Aorta (tissue), 5 donors: ENCODE data around the gene SPATA21. TPM values are rescaled to one million over a fixed set of nuclear protein-coding genes. Genes with fewer than 3 reads are reported as not detected.

Experiments used
- ATAC-seq: fragments of 200-7000 bp; cut with Tn5 transposase; one replicate; pipeline ENCODE4 v1.9.1; 2022; ENCODE audit warnings: moderate library complexity; ENCODE audit not compliant: low FRiP score
- DNase-seq, 2 donors: peaks; one replicate each; pipeline ENCODE4 v3.0.0-alpha.2; 2020
- H3K27ac ChIP-seq, 2 donors: one replicate each; pipeline ENCODE4 v1.5.1; 2013; ENCODE audit warnings: low read length in 2 of 2, mild to moderate bottlenecking in 2 of 2, moderate library complexity in 2 of 2, control low read depth in 1 of 2, inconsistent platforms in 1 of 2, low read depth in 1 of 2
- H3K27me3 ChIP-seq, 2 donors: one replicate each; pipeline ENCODE4 v1.6.1; 2013; ENCODE audit warnings: control low read depth in 1 of 2, low read length in 1 of 2, mild to moderate bottlenecking in 1 of 2, moderate library complexity in 1 of 2; ENCODE audit not compliant: insufficient read depth in 2 of 2, control insufficient read depth in 1 of 2
- H3K36me3 ChIP-seq, 2 donors: one replicate each; pipeline ENCODE4 v1.6.1; 2013; ENCODE audit warnings: control low read depth in 1 of 2, low read length in 1 of 2, mild to moderate bottlenecking in 1 of 2; ENCODE audit not compliant: insufficient read depth in 2 of 2, control insufficient read depth in 1 of 2
- H3K4me1 ChIP-seq, 2 donors: one replicate each; pipeline ENCODE4 v1.6.1; 2013; ENCODE audit warnings: low read length in 2 of 2, control low read depth in 1 of 2, mild to moderate bottlenecking in 1 of 2, moderate library complexity in 1 of 2; ENCODE audit not compliant: insufficient read depth in 2 of 2, control insufficient read depth in 1 of 2
- H3K4me3 ChIP-seq, 2 donors: one replicate each; pipeline ENCODE4 v1.5.1; 2013; ENCODE audit warnings: low read length in 2 of 2, control low read depth in 1 of 2, mild to moderate bottlenecking in 1 of 2
- H3K9me3 ChIP-seq: one replicate; pipeline ENCODE4 v1.6.1; 2013; ENCODE audit warnings: mild to moderate bottlenecking, low read length; ENCODE audit not compliant: control insufficient read depth
- WGBS, 2 donors: extraction: QIAGEN DNeasy Blood & Tissue Kit; methylation state at CpG; one replicate each; pipeline ENCODE4 v1.1.7; 2013; 5-methylcytosine and 5-hydroxymethylcytosine counted together
- intact Hi-C, 2 donors: fragments of 100-400 bp; cut with DNase I; formaldehyde crosslinking; loops; one replicate each; pipeline versions ENCODE4 v1.14.2 to v1.15.0; 2022
- polyA plus RNA-seq, 2 donors: library from polyadenylated mRNA; stranded (reverse); fragments of 200-250 nt; gene quantifications; one replicate each; pipeline ENCODE4 v1.2.3, GENCODE V29; 2013
- total RNA-seq, 2 donors: library from RNA; stranded (reverse); fragmentation: NEBNext Ultra II Directional; extraction: Animal tissue kit (Norgen Biotek cat#: 25700); gene quantifications; one replicate each; pipeline ENCODE4 v1.2.1, GENCODE V29; 2021
- donor health status: healthy with polysubstance abuse.
- donor health status: Bipolar disorder and iron deficiency.
- donor health status: DM: no; HTN: no; CAD: no.
- donor health status: DM: no; HTN: no; CAD: no.
- donor health status: DM: yes; HTN: yes; CAD: no.

The SPATA21 gene
- total and polyA plus RNA-seq, 4 donors = 0.33 to 0.38 TPM; not detected in 2

DNA sequence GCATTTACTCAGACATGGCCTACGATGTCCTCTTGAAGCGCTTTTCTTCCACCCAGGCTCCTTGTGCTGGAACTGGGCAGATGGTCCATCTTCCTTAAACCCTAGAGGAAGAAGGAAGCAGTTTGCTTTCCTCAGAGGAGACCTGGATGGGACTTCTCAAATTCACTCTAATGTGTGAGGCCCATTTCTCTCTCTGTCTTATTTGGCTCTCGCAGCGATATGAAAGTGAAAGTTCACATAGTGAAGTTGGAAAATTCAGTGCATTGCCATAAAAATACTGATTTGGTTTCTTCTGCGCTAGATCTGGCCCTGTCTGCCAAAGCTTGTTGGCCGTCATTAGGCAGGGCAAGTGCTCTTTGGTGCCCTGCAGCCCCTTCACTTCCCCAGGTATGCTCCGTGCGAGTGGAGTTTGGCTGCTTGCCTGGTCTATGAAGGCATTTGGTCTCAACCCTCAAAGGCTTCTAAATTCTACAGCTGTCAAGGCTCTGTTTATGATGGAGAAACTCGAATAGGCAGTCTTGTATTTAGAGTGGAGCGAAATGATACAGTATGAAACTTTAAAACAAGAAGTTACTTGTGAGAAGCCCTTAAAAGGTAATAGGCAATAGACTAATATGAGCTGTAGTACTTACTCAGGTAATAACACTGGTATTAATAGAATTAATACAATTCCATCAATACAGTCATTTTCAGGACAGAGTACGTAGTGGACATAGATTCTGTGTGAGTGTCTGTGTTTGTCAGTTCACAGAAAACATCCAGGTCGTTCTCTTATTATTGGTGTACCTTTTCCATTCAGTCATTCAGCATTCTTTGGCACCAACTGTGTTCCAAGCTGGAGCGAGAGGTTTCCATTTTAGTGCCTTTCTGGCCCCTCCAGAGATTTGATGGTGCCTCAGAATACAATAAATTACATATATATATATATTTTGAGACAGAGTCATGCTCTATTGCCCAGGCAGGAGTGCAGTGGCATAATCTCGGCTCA, 49.7 kb downstream of the SPATA21 start:
- H3K4me3 ChIP-seq = peak overlapping the region in 1 of 2 donors; percentile 74
- H3K27me3 ChIP-seq = no peaks in the 10 kb centered on the region
- peak overlapping the region; percentile 23 to 97 for H3K27ac ChIP-seq
- WGBS, 2 donors = 12 to 13% methylated on average over 14 of the region's 14 CpGs
- no peaks in the 10 kb centered on the region for H3K36me3 ChIP-seq
- peaks cover 13 to 16% of the 10 kb centered on the region in 2 donors for H3K4me1 ChIP-seq
- intact Hi-C loops = no loop called here
- DNase-seq = no peak
- peak; percentile 56 for ATAC-seq
- no peaks in the 10 kb centered on the region for H3K9me3 ChIP-seq

DNA sequence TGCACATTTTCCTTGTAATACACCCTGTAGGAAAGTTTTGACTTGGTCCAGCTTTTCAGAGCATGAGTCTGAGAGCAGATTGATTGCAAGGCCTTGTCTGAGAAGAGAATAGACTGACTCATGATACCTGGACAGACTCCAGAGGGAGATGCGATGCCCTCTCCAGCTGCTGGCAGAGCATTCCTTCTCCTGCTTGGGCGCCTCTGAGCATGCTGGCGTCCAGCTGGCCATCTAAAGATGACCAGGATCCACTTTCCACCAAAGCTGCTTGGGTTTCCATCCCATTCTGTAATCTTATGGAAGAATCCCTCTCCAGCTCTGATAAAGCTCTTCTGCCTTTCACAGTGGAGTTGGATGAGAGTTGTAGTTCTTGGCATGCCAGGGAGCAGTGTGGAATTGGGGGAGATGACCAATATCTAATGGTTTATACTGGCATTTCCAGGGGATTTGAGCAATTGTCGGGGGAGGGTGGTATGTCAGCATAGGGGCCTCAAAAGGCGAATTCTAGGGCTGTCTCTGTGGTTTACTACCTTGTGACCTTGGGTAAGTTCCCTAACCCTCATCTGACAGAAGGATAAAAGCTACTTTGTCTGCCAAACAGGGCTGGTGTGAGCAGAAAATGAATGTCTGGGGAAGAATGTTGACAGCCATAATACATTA, 50.6 kb downstream of the SPATA21 start:
- peak overlapping the region; percentile 18 to 97 for H3K27ac ChIP-seq
- no peaks in the 10 kb centered on the region for H3K27me3 ChIP-seq
- H3K36me3 ChIP-seq = no peaks in the 10 kb centered on the region
- ATAC-seq (peak; percentile 61), DNase-seq (no peak)
- H3K4me3 ChIP-seq = no peak overlapping the region
- WGBS, 2 donors = 7 to 12% methylated on average over 5 of the region's 5 CpGs
- peaks cover 10 to 16% of the 10 kb centered on the region in 2 donors for H3K4me1 ChIP-seq
- intact Hi-C loops = no loop called here
- H3K9me3 ChIP-seq = no peaks in the 10 kb centered on the region

DNA sequence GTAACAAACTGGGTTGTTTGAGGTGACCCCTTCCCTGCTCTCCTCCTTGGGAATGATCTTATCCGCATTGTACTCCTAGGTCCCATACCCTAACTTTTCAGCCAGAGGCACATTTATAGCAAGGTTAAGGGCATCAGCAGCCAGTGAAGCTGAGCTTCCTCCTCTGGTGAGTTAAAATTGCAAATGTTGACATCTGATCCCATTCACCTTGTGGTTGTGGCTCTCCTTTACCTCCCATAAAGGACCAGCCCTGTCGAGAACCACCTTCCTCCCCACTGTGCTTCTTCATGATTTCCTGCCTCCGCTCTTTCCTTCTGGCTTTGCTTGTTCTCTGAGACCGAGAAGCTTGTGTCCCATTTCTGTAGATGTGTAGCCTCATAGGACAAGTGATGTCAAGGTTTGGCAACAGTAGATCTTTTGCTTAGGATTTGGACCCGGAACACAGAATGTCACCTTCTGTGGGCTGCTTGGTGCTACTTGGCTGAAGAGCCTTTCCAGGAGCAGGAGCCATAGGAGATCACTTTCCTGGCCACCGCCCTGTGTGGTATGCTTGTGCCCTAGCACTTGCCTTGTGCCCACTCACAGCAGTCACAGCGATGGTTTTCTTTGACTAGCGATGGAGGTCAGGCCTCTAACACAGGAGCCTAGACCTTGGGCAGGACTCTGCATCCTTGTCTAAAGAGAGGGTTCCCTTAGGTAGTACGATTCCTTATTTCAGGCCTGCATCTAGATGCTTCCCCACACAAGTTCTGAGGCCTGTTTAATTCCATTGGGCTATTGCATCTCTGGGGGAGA, 51.4 kb downstream of the SPATA21 start:
- H3K9me3 ChIP-seq = no peaks in the 10 kb centered on the region
- H3K4me3 ChIP-seq = no peak overlapping the region
- peaks cover 10 to 16% of the 10 kb centered on the region in 2 donors for H3K4me1 ChIP-seq
- WGBS, 2 donors = 74 to 76% methylated on average over 9 of the region's 9 CpGs
- DNase-seq (no peak), ATAC-seq (no peak)
- intact Hi-C loops = loop anchor here in 1 of 2 donors (2.0 kb wide), 1 partner anchor 17 kb away; no protein-coding TSS in a partner anchor
- H3K36me3 ChIP-seq = no peaks in the 10 kb centered on the region
- H3K27ac ChIP-seq = peak overlapping the region; percentile 53 to 97
- no peaks in the 10 kb centered on the region for H3K27me3 ChIP-seq

DNA sequence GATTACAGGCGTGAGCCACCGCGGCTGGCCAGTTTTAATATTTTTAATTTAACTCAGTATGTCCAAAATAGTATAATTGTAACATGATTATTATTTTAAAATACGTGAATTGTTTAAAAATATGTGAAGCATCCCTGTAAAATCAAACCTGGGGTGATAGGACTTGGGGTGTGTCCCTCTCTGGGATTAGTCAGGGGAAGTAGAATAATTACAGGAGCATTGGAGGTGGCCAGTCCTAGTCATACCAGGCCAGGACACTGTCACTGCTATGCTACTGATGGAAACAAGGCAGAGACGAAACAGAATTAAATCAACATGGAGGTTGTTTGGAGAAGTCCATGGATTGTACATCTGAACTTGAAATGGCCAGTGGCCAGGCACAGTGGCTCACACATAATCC, 53.3 kb downstream of the SPATA21 start:
- intact Hi-C loops = loop anchor here in 1 of 2 donors (2.0 kb wide), 1 partner anchor 15 kb away; no protein-coding TSS in a partner anchor
- 76 to 79% methylated on average over 5 of the region's 5 CpGs for WGBS, 2 donors
- ATAC-seq = no peak
- H3K4me3 ChIP-seq = no peak overlapping the region
- H3K4me1 ChIP-seq = peaks cover 14 to 16% of the 10 kb centered on the region in 2 donors
- H3K27me3 ChIP-seq = no peaks in the 10 kb centered on the region
- peak overlapping the region in 1 of 2 donors; percentile 29 for H3K27ac ChIP-seq
- no peak for DNase-seq
- H3K36me3 ChIP-seq = no peaks in the 10 kb centered on the region
- H3K9me3 ChIP-seq = no peaks in the 10 kb centered on the region

DNA sequence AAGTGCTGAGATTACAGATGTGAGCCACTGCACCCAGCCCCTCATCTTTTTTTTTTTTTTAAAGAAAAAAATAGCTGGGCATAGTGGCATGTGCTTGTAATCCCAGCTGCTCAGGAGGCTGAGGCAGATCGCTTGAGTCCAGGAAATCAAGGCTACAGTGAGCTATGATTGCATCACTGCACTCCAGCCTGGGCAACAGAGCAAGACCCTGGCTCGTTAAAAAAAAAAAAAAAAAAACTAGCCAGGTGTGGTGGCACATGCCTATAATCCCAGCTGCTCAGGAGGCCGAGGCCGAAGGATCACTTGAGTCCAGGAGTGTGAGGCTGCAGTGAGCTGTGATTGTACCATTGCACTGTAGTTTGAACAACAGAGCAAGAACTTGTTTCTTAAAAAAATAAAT, 56.4 kb downstream of the SPATA21 start:
- peaks cover 8 to 10% of the 10 kb centered on the region in 2 donors for H3K4me1 ChIP-seq
- DNase-seq (no peak), ATAC-seq (no peak)
- intact Hi-C loops = no loop called here
- no peaks in the 10 kb centered on the region for H3K9me3 ChIP-seq
- H3K27me3 ChIP-seq = no peaks in the 10 kb centered on the region
- H3K36me3 ChIP-seq = no peaks in the 10 kb centered on the region
- WGBS, 2 donors = 88 to 91% methylated on average over 4 of the region's 4 CpGs
- H3K4me3 ChIP-seq = no peak overlapping the region
- H3K27ac ChIP-seq = no peak overlapping the region

DNA sequence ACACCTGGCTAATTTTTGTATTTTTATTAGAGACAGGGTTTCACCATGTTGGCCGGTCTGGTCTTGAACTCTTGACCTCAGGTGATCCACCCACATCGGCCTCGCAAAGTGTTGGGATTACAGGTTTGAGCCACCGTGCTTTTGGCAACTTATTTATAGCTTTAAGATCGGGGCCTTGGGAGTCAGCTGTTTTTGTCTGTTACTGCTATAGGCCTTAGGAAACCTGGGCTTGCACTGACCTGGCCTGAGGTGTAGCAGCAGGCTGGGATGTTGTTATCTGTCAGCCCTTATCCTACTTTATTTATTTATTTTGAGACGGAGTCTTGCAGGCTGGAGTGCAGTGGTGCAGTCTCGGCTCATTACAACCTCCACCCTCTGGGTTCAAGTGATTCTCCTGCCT, 58.8 kb downstream of the SPATA21 start:
- no peak overlapping the region for H3K4me3 ChIP-seq
- H3K9me3 ChIP-seq = no peaks in the 10 kb centered on the region
- intact Hi-C loops = no loop called here
- ATAC-seq (no peak), DNase-seq (no peak)
- WGBS, 2 donors = 75 to 79% methylated on average over 7 of the region's 7 CpGs
- peaks cover 7 to 10% of the 10 kb centered on the region in 2 donors for H3K4me1 ChIP-seq
- H3K27me3 ChIP-seq = no peaks in the 10 kb centered on the region
- H3K27ac ChIP-seq = no peak overlapping the region
- no peaks in the 10 kb centered on the region for H3K36me3 ChIP-seq

DNA sequence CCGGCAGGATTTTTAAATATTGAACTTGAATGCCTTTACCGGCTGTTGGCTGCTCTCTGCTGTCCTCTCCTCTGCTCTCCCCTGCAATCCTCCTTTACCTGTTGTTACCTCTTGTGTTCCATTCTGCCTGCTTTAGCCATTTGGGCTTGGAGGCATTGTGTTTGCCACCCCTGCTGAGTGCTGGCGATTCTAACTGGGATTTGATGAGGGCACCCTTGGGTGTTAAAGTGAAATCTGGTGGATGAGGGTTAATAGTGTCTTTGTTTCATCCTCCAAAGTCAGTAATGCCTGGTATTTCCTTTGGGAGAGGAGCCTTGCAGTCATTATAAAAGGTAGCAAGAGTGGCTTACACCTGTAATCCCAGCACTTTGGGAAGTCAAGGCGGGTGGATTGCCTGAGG, 60.3 kb downstream of the SPATA21 start:
- intact Hi-C loops = no loop called here
- Histone ChIP-seq H3K36me3 (no peaks in the 10 kb centered on the region), H3K27ac (peak overlapping the region in 1 of 2 donors; percentile 67), H3K27me3 (no peaks in the 10 kb centered on the region), H3K9me3 (no peaks in the 10 kb centered on the region), H3K4me3 (no peak overlapping the region), H3K4me1 (peaks cover 12 to 17% of the 10 kb centered on the region in 2 donors)
- WGBS, 2 donors = 75 to 79% methylated on average over 4 of the region's 4 CpGs
- DNase-seq = no peak
- no peak for ATAC-seq
